VCaP (cell line): Measurements from ENCODE around the gene AFP.

Experiments
- H3K27ac ChIP-seq: fragments of 450-650 bp; 2 replicates; pipeline ENCODE4 v1.5.1; 2017
- TF ChIP-seq, protein P1 (sequence below): fragments of 450-650 bp; conservative IDR thresholded peaks from 2 replicates; pipeline ENCODE4 v1.5.1; 2017; ENCODE audit warnings: mild to moderate bottlenecking, moderate library complexity

AFP gene

GRCh38 chr4:73409012-73409862 lies 26.8 kb upstream of the AFP start:
- TF ChIP-seq, protein P1, sequence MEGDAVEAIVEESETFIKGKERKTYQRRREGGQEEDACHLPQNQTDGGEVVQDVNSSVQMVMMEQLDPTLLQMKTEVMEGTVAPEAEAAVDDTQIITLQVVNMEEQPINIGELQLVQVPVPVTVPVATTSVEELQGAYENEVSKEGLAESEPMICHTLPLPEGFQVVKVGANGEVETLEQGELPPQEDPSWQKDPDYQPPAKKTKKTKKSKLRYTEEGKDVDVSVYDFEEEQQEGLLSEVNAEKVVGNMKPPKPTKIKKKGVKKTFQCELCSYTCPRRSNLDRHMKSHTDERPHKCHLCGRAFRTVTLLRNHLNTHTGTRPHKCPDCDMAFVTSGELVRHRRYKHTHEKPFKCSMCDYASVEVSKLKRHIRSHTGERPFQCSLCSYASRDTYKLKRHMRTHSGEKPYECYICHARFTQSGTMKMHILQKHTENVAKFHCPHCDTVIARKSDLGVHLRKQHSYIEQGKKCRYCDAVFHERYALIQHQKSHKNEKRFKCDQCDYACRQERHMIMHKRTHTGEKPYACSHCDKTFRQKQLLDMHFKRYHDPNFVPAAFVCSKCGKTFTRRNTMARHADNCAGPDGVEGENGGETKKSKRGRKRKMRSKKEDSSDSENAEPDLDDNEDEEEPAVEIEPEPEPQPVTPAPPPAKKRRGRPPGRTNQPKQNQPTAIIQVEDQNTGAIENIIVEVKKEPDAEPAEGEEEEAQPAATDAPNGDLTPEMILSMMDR: no peak
- no peak overlapping the region for H3K27ac ChIP-seq

DNA sequence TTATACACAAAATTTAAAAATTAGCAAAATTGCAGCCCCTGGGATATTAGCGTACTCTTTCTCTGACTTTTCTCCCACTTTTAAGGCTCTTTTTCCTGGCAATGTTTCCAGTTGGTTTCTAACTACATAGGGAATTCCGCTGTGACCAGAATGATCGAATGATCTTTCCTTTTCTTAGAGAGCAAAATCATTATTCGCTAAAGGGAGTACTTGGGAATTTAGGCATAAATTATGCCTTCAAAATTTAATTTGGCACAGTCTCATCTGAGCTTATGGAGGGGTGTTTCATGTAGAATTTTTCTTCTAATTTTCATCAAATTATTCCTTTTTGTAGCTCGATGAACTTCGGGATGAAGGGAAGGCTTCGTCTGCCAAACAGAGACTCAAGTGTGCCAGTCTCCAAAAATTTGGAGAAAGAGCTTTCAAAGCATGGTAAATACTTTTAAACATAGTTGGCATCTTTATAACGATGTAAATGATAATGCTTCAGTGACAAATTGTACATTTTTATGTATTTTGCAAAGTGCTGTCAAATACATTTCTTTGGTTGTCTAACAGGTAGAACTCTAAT lies 26.0 kb upstream of the AFP start:
- no peak overlapping the region for H3K27ac ChIP-seq
- TF ChIP-seq, protein P1: no peak

GRCh38 chr4:73410916-73411730 lies 24.9 kb upstream of the AFP start:
- H3K27ac ChIP-seq: no peak overlapping the region
- TF ChIP-seq, protein P1: no peak

DNA sequence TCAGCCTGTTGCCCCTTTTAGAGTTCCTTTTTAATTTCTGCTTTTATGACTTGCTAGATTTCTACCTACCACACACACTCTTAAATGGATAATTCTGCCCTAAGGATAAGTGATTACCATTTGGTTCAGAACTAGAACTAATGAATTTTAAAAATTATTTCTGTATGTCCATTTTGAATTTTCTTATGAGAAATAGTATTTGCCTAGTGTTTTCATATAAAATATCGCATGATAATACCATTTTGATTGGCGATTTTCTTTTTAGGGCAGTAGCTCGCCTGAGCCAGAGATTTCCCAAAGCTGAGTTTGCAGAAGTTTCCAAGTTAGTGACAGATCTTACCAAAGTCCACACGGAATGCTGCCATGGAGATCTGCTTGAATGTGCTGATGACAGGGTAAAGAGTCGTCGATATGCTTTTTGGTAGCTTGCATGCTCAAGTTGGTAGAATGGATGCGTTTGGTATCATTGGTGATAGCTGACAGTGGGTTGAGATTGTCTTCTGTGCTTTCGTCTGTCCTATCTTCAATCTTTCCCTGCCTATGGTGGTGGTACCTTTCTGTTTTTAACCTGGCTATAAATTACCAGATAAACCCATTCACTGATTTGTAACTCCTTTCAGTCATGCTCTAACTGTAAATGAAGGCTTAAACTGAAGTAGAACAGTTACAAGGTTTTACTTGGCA lies 24.1 kb upstream of the AFP start:
- TF ChIP-seq, protein P1: no peak
- no peak overlapping the region for H3K27ac ChIP-seq

GRCh38 chr4:73413294-73413755 lies 22.7 kb upstream of the AFP start:
- TF ChIP-seq, protein P1: no peak
- H3K27ac ChIP-seq: no peak overlapping the region

GRCh38 chr4:73414936-73415271 lies 21.1 kb upstream of the AFP start:
- TF ChIP-seq, protein P1: no peak
- no peak overlapping the region for H3K27ac ChIP-seq
